Heart left ventricle (tissue), 13 donors: ENCODE measurements around the gene COL27A1.

ENCODE experiments used
- POLR2A ChIP-seq, 2 donors: fragments of 450-650 bp; IDR thresholded peaks; one replicate each; pipeline ENCODE4 v1.6.1; 2017; ENCODE audit warnings: antibody characterized with exemption in 2 of 2, mild to moderate bottlenecking in 2 of 2, moderate library complexity in 2 of 2
- TF ChIP-seq, protein P1 (sequence below), 12 donors: fragments of 200-600 bp; sonication (generic) in 4 of 12; IDR thresholded peaks; one replicate each; pipeline versions ENCODE4 v1.5.0 to v1.8.0; 2018 to 2022; ENCODE audit warnings: antibody characterized with exemption in 12 of 12, mild to moderate bottlenecking in 5 of 12
- donor health status: ischemic (EF 13 %, LVEDD 7.1; RV severe dilation, severe dysfunction).
- donor health status: DM: no; HTN: yes; CAD: no.
- donor health status: DM: no; HTN: no; CAD: no.
- donor health status: ischemic (EF 25% LVEDD 6.9; RV normal size, moderate dysfunction).
- donor health status: ischemic (EF 25% LVEDD 5.7; RV mildly dilated, moderate dysfunction).
- donor health status: ischemic (EF 35%, LVEDD 5.7; RV mildly dilated, moderate dysfunction).
- donor health status: nonischemic (EF 11% LVEDD 7.7; RV severe dilation, severe dysfunction).
- donor health status: DM: yes; HTN: yes; CAD: no.
- donor health status: PGD.
- donor health status: ischemic (EF 29% LVEDD 5.4; RV normal size, mild dysfunction).
- donor health status: nonischemic (EF 23%, LVEDD 6.1; RV moderate dilation, normal function).

DNA sequence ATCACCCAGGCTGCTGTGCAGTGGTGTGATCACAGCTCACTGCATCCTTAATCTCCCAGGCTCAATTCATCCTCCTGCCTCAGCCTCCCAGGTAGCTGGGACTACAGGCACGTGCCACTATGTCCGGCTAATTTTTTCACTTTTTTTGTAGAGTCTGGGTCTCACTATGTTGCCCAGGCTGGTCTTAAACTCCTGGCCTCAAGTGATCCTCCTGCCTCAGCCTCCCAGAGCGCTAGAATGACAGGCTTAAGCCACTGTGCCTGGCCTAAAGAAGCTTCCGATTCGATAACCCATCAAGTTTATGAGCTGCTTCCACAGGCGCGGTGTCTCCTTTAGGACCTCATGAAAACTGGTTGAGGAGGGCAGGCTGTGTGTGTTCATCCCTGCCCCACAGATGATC lies 16.2 kb downstream of the COL27A1 start:
- TF ChIP-seq, protein P1, sequence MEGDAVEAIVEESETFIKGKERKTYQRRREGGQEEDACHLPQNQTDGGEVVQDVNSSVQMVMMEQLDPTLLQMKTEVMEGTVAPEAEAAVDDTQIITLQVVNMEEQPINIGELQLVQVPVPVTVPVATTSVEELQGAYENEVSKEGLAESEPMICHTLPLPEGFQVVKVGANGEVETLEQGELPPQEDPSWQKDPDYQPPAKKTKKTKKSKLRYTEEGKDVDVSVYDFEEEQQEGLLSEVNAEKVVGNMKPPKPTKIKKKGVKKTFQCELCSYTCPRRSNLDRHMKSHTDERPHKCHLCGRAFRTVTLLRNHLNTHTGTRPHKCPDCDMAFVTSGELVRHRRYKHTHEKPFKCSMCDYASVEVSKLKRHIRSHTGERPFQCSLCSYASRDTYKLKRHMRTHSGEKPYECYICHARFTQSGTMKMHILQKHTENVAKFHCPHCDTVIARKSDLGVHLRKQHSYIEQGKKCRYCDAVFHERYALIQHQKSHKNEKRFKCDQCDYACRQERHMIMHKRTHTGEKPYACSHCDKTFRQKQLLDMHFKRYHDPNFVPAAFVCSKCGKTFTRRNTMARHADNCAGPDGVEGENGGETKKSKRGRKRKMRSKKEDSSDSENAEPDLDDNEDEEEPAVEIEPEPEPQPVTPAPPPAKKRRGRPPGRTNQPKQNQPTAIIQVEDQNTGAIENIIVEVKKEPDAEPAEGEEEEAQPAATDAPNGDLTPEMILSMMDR (IDR thresholded peaks at IDR 0.05) = no peak
- no peak for TF ChIP-seq POLR2A (IDR thresholded peaks at IDR 0.05)
